Peyer's patch (tissue), 4 donors: Measurements from ENCODE around the gene NCKAP5.

Experiments
- POLR2A ChIP-seq, 2 donors: fragments of 450-650 bp; IDR thresholded peaks; one replicate each; pipeline ENCODE4 v1.5.1; 2017; ENCODE audit warnings: antibody characterized with exemption in 2 of 2, mild to moderate bottlenecking in 2 of 2, moderate library complexity in 2 of 2
- TF ChIP-seq, protein P1 (sequence below), 6 experiments: fragments of 450-650 bp in 4 of 6; fragments of 200-600 bp in 2 of 6; sonication (generic) in 1 of 6; IDR thresholded peaks; one replicate each; pipeline ENCODE4 v1.5.1; 2017 to 2019; ENCODE audit warnings: antibody characterized with exemption in 6 of 6, mild to moderate bottlenecking in 3 of 6, moderate library complexity in 1 of 6

DNA sequence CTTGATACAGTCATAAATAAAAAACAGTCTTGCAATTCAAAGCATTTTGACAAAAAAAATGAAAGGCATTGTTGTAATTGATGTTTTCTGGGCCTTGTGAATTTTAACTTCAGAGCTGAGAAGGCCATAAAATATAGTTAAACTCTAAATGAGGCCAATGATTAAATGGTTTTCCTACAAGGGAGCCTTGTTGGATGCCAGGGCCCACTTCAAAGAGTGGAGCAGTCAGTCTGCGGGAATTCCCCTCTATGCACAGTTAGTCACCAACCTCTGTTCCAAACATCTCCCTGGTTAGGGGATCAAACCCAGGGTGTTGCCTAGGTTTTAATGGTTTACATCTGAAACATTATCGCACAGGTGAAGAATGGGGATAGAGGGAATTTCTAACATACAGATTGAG is 143.4 kb downstream of the NCKAP5 start:
- TF ChIP-seq, protein P1, sequence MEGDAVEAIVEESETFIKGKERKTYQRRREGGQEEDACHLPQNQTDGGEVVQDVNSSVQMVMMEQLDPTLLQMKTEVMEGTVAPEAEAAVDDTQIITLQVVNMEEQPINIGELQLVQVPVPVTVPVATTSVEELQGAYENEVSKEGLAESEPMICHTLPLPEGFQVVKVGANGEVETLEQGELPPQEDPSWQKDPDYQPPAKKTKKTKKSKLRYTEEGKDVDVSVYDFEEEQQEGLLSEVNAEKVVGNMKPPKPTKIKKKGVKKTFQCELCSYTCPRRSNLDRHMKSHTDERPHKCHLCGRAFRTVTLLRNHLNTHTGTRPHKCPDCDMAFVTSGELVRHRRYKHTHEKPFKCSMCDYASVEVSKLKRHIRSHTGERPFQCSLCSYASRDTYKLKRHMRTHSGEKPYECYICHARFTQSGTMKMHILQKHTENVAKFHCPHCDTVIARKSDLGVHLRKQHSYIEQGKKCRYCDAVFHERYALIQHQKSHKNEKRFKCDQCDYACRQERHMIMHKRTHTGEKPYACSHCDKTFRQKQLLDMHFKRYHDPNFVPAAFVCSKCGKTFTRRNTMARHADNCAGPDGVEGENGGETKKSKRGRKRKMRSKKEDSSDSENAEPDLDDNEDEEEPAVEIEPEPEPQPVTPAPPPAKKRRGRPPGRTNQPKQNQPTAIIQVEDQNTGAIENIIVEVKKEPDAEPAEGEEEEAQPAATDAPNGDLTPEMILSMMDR (IDR thresholded peaks at IDR 0.05) = no peak
- no peak for TF ChIP-seq POLR2A (IDR thresholded peaks at IDR 0.05)
